RWPE2 (cell line): Measurements from ENCODE around the gene NT5C3B.

Experiments used
- ATAC-seq: fragments of 200-7000 bp; cut with Tn5 transposase; 3 replicates; pipeline ENCODE4 v1.9.1; 2021; ENCODE audit warnings: low read depth
- DNase-seq: peaks from one replicate; pipeline ENCODE4 v3.0.0-alpha.2; 2020; ENCODE audit warnings: low spot score
- H3K27ac ChIP-seq: fragments of 450-650 bp; 2 replicates; pipeline ENCODE4 v1.5.1; 2017; ENCODE audit warnings: mild to moderate bottlenecking; ENCODE audit not compliant: poor library complexity, severe bottlenecking
- H3K27me3 ChIP-seq: fragments of 250-450 bp; sonication (Bioruptor Pico); 2 replicates; pipeline ENCODE4 v1.5.1; 2021; ENCODE audit warnings: mild to moderate bottlenecking, moderate library complexity; ENCODE audit not compliant: insufficient read depth, poor library complexity, severe bottlenecking
- H3K36me3 ChIP-seq: fragments of 250-450 bp; sonication (Bioruptor Pico); 2 replicates; pipeline ENCODE4 v1.5.1; 2020; ENCODE audit warnings: low read depth, mild to moderate bottlenecking, moderate library complexity
- H3K4me1 ChIP-seq: fragments of 250-450 bp; sonication (Bioruptor Pico); 2 replicates; pipeline ENCODE4 v1.5.1; 2021; ENCODE audit warnings: mild to moderate bottlenecking, moderate library complexity; ENCODE audit not compliant: insufficient read depth, poor library complexity, severe bottlenecking
- H3K4me3 ChIP-seq: fragments of 250-450 bp; sonication (Bioruptor Pico); 2 replicates; pipeline ENCODE4 v1.5.1; 2021; ENCODE audit warnings: mild to moderate bottlenecking, moderate library complexity; ENCODE audit not compliant: severe bottlenecking
- H3K9me3 ChIP-seq: fragments of 250-450 bp; sonication (Bioruptor Pico); 2 replicates; pipeline ENCODE4 v1.5.1; 2021; ENCODE audit warnings: mild to moderate bottlenecking, moderate library complexity; ENCODE audit not compliant: severe bottlenecking
- TF ChIP-seq, protein P1 (sequence below): fragments of 450-650 bp; IDR thresholded peaks from one replicate; pipeline ENCODE4 v1.5.1; 2017; ENCODE audit warnings: mild to moderate bottlenecking, moderate library complexity; ENCODE audit not compliant: poor library complexity, severe bottlenecking

The NT5C3B gene

GRCh38 chr17:41812381-41813151 lies 23.5 kb downstream of the NT5C3B start, which contains the start of gene FKBP10:
Gene FKBP10 (plus strand): TSS chr17:41813004. CDS start chr17:41813035, 31 bp downstream.
- DNase-seq (peak; percentile 85), ATAC-seq (peak; percentile 51)
- no peaks in the 10 kb centered on the region for H3K9me3 ChIP-seq
- H3K27me3 ChIP-seq, result no peaks in the 10 kb centered on the region
- H3K4me1 ChIP-seq, result peaks cover 11% of the 10 kb centered on the region
- peak within 1 kb of the TSS; percentile 83 for H3K27ac ChIP-seq
- H3K4me3 ChIP-seq, result peak within 1 kb of the TSS; percentile 75
- TF ChIP-seq, protein P1, sequence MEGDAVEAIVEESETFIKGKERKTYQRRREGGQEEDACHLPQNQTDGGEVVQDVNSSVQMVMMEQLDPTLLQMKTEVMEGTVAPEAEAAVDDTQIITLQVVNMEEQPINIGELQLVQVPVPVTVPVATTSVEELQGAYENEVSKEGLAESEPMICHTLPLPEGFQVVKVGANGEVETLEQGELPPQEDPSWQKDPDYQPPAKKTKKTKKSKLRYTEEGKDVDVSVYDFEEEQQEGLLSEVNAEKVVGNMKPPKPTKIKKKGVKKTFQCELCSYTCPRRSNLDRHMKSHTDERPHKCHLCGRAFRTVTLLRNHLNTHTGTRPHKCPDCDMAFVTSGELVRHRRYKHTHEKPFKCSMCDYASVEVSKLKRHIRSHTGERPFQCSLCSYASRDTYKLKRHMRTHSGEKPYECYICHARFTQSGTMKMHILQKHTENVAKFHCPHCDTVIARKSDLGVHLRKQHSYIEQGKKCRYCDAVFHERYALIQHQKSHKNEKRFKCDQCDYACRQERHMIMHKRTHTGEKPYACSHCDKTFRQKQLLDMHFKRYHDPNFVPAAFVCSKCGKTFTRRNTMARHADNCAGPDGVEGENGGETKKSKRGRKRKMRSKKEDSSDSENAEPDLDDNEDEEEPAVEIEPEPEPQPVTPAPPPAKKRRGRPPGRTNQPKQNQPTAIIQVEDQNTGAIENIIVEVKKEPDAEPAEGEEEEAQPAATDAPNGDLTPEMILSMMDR, result no peak
- H3K36me3 ChIP-seq, result peaks cover 32% of the 10 kb centered on the region

DNA sequence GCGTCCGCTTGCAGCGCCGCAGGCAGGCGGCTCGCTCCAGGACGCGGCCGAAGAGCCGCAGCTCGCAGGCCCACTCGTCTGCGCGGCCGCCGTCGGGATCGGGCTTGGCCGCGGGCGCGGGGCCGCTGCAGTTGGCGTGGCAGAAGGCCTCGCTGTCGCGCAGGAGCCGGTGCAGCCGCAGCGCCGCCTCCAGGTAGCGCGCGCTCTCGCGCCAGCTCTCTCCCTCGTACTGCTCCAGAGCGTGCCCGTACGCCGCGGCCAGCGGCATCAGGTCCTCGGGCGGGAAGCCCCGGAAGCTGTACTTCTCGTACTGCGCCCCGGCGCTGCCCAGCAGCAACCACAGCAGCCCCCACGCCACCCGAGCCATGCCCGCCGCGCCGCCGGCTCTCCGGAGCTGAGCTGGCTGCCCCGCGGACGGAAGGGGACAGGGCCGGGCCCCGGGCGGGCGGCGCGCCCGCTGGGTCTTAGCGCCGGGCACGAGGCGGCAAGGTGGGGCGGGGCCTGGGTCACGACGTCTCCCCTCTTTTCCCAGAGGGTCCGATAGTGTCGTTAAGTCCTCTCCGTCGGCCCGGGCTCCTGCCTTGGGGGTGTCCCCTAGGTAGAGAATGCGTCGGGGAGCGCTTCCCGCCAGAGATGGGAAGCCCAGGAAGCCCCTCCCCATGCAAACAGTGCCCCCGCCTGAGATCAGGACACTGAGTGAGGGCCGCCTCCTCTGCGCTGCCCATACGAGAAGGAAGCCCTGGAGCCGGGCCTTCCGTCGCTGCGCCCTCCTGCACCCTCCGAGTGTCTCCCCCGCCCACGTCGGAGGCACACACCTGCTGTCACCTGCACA lies 24.3 kb downstream of the NT5C3B start, which contains the start of gene P3H4:
TSS of gene P3H4 (minus strand) at position 401 of the 832 bp plus-strand sequence. CDS start at position 367, 34 bp downstream.
- Histone ChIP-seq H3K27me3 (no peaks in the 10 kb centered on the region), H3K36me3 (peaks cover 28% of the 10 kb centered on the region), H3K9me3 (no peaks in the 10 kb centered on the region), H3K27ac (peak within 1 kb of the TSS; percentile 83), H3K4me1 (peaks cover 11% of the 10 kb centered on the region), H3K4me3 (peak within 1 kb of the TSS; percentile 75)
- DNase-seq, result no peak
- TF ChIP-seq, protein P1, result peak; percentile 80
- peak; percentile 68 for ATAC-seq

DNA sequence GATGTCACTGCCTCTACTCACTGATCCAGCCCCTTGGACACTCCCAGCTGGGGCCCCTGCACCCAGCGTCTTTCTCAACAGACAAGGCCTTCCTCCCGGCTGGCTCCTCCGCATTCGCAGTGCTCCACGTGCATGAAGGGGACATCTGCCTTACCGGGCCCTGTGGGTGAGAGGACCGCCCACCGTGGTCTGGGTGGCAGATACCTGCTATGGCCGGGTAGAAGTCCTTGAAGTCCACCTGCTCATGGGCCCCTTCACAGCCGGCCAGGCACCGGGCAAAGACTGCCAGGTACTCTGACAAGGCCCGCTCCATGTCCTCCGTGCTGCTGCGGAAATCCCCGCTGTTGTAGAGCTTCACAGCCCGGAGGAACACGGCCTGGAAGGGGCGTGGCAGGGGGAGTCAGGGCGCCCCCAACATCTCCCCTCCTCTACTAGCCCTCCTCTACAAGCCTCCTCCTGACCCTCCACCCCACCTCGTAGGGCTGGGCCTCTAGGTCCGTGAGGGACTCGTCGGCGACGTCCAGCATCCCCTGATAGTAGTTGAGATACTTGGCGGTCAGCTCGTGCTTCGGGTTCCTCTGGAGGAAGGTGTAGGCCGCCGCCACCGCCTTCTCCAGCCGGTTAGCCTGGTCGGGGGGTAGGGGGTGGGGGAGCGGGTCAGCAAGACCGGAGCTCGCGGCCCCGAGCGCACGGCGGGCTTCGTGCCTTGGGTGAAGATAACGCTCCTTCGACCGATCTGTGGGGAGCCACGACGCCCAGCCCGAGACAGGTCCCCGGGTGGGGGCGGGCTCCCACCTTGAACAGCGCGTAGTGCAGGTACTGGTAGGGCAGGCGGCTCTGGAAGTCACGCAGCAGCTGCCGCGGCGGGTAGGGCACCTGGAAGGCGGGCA lies 25.1 kb downstream of the NT5C3B start:
- no peak for DNase-seq
- peak; percentile 8; the same call in 2 of the 3 replicates for ATAC-seq
- peak overlapping the region; percentile 75 for H3K4me3 ChIP-seq
- TF ChIP-seq, protein P1, result no peak
- peaks cover 30% of the 10 kb centered on the region for H3K36me3 ChIP-seq
- H3K27ac ChIP-seq, result peak overlapping the region; percentile 83
- no peaks in the 10 kb centered on the region for H3K9me3 ChIP-seq
- H3K27me3 ChIP-seq, result no peaks in the 10 kb centered on the region
- peaks cover 11% of the 10 kb centered on the region for H3K4me1 ChIP-seq

DNA sequence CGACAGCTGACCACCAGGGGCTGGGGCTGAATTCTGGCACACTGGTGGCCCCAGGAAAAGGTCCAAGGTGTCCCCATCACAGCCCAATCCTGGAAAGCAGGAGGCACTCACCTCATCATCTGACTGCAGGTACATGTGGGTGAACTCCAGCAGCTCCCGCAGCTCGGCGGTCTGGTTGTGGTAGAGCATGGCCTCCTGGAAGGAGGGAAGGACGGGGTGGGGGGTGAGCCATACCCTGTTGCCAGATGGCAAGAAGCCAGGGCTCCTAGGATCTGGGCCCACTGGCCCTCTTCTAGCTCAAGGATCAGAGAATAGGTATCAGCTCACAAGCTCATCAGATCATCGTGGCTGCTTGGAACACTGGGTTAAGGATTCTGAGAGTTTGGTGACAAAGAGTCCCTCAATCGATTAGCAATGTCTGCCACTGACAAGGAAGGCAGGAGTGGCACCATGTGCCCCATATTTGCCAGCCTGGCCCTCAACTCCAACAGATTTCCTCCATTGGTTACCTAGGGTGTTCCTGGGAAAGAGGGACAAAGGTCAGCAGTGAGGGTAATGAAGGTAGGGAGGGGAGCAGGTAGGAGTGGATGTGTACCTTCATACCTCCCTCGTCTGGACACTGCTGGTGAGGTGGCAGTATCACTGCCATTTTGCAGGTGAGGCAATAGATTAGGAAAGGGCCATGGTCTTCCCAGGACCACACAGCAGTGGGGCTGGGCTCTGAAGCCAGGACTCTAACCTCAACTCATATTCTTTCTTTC lies 29.2 kb downstream of the NT5C3B start:
- TF ChIP-seq, protein P1, result no peak
- H3K4me3 ChIP-seq, result no peak overlapping the region
- DNase-seq, result no peak

More for the DNA sequence above, 29.2 kb downstream of the NT5C3B start:
- H3K4me1 ChIP-seq, result peaks cover 11% of the 10 kb centered on the region
- H3K9me3 ChIP-seq, result no peaks in the 10 kb centered on the region
- peaks cover 48% of the 10 kb centered on the region for H3K36me3 ChIP-seq
- ATAC-seq, result no peak
- no peaks in the 10 kb centered on the region for H3K27me3 ChIP-seq
- H3K27ac ChIP-seq, result no peak overlapping the region
